Stimulated activated CD8-positive, alpha-beta memory T cell treated with anti-CD3 and anti-CD28 coated beads, Interleukin-2, amount 100 ng/mL, for 1 hour (primary cell): ENCODE data around the gene UGT1A1.

Experiments used
- DNase-seq, 2 donors: peaks; one replicate each; pipeline ENCODE4 v3.0.0-alpha.2; 2020; ENCODE audit warnings: low read depth in 2 of 2

Gene UGT1A1

GRCh38 chr2:233817361-233817911, 57.4 kb downstream of the UGT1A1 start:
- DNase-seq, result no peak

- DNase-seq, result no peak
Observed at GRCh38 chr2:233817995-233818638, 58.0 kb downstream of the UGT1A1 start.

GRCh38 chr2:233818639-233819621, 58.9 kb downstream of the UGT1A1 start:
- no peak for DNase-seq

GRCh38 chr2:233819884-233820773, 60.1 kb downstream of the UGT1A1 start:
- DNase-seq, result no peak

- DNase-seq, result no peak
Observed at GRCh38 chr2:233820774-233821105, 60.7 kb downstream of the UGT1A1 start.

- no peak for DNase-seq
Observed at GRCh38 chr2:233821196-233821595, 61.1 kb downstream of the UGT1A1 start.

GRCh38 chr2:233821709-233822100, 61.6 kb downstream of the UGT1A1 start:
- DNase-seq, result no peak

- no peak for DNase-seq
Observed at GRCh38 chr2:233822101-233822771, 62.2 kb downstream of the UGT1A1 start.
